HG03095 (cell line): ENCODE results near the gene GAD1.
A peak's percentile ranks its signal among the peaks of the same experiment; 100 is the strongest.

Source experiments
- ATAC-seq: cut with Tn5 transposase; IDR thresholded peaks from one replicate; pipeline ENCODE4 v1.9.1; 2021; ENCODE audit warnings: moderate library complexity; ENCODE audit not compliant: unreplicated experiment

GAD1 gene

DNA sequence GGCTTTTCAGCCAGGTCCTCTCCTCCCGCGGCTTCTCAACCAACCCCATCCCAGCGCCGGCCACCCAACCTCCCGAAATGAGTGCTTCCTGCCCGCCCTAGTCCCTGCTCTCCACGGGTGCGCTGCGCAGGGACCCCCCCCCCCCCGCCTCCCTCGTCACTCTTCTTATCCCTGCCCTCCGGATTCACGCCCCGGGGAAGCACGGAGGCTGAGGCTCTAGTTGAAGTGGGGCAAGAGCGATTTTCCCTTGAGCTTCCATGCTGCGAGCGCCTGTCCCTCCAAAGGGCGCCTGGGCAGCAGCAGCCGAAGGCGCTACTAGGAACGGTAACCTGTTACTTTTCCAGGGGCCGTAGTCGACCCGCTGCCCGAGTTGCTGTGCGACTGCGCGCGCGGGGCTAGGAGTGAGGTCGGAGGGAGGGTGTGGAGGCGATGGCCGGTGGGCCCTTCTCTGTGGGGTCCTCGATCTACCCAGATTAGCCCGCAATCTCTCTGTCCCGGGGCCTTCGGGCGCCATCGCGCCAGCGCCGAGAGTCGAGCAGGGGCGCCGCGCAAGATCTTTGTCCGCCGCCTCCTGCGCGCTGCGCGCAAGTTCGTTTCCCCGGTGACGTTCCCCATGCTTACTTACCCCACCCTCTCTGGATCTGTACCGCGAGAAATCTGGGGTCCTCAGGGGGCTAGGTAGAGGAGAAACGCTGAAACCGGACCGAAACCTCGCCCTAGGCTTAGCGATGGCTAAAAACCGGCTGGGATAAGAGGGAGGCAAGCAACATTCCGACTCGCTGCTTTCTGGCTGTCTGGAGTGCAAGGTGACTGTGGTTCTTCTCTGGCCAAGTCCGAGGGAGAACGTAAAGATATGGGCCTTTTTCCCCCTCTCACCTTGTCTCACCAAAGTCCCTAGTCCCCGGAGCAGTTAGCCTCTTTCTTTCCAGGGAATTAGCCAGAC, 677 bp downstream of the GAD1 start:
- ATAC-seq: no peak

DNA sequence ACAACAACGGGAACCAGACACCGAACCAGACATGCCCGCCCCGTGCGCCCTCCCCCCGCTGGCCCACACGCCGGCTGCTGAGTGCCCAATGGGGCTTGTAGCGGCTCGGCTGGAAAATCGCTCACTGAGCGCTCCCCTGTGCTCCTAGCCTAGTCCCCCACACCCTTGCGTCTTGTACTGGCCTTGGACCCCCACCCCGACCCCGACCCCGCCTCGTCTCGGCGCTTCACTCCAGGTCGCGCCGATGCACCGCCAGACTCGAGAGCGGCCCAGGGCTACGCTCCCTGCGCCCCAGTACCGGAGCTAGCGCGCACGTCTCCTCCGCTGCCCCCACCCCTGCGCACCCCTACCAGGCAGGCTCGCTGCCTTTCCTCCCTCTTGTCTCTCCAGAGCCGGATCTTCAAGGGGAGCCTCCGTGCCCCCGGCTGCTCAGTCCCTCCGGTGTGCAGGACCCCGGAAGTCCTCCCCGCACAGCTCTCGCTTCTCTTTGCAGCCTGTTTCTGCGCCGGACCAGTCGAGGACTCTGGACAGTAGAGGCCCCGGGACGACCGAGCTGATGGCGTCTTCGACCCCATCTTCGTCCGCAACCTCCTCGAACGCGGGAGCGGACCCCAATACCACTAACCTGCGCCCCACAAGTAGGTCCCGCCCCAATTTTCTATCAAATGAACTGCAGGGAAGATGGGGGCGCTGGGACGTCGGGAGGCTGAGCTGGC, 1.5 kb downstream of the GAD1 start:
- ATAC-seq: no peak

DNA sequence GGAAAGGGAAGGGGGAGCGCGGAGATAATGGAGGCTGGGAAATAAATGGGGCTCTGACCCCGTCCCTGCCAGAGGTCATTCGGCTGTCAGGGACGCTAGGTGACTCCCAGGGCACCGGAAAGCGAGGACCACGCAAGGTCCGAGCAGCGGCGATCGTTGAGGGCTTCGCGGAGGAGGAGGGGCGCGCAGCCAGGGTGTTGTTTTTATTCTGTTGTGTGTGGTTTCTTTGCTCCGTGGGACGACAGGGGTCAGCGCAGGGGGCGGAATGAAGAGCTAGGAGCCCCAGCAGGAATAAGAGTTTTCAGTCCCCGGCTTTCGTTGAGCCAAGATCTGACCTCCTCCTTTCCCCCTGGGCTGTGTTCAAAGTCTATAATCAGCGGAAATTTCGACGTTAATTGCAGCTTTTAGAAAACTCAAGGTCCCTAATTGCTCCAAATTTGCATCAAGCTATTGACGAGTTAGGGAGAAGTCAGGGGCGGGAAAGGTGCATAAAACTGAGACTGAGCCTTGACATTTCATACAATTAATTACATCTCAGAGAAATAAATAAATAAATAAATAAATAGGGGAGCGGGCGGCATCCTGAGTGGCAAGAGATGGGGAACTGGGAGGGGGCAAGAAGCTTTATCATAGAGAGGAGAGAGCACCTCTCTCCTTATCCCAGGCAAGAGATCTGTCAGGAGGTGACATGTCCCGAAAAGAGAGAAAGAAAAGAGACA, 2.2 kb downstream of the GAD1 start:
- no peak for ATAC-seq

DNA sequence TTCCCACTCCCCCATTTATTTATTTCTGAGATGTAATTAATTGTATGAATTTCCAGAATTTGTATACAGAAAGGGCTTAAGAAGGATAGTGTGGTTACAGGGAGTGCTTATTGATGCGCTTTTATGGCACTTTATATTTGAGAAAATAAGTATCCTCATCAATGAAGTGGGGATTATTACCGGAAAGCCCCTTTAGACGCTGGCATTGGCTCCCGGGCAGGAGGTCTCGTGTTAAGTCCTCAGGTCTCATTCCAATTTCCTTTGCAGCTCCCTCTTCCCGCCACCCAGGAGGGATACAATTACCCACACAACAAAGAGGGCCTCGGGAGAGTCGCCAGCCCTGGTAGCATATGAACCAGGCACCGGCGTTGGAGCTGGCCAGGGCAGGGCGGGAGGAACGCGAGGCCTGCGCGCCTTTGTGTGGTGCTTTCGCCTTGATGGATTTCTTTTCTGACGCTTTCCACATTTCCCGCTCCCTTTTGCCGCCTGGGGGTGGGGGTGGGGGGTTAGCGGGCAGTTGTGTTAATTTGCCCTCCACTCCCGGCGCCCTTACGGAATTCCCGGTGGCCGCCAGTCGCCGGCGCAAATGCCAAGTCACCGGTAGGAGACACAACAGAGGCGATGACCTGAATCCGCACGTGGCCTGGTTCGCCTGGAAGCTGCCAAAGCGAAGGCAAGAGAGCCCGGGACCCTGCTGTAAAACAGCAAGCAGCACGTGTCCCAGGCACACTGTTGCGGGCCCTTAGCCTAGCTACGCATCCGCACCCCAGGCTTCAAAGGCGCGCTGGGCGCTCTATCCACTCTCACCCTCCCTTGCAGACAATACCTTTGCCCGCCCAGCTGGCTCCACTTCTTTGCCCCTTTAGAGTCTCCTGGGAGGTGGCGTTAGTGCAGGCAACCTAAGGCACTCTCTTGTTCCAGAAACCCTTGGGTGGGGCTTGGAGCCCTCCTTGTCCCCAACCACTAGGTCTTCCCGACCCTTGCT, 3.3 kb downstream of the GAD1 start:
- no peak for ATAC-seq

DNA sequence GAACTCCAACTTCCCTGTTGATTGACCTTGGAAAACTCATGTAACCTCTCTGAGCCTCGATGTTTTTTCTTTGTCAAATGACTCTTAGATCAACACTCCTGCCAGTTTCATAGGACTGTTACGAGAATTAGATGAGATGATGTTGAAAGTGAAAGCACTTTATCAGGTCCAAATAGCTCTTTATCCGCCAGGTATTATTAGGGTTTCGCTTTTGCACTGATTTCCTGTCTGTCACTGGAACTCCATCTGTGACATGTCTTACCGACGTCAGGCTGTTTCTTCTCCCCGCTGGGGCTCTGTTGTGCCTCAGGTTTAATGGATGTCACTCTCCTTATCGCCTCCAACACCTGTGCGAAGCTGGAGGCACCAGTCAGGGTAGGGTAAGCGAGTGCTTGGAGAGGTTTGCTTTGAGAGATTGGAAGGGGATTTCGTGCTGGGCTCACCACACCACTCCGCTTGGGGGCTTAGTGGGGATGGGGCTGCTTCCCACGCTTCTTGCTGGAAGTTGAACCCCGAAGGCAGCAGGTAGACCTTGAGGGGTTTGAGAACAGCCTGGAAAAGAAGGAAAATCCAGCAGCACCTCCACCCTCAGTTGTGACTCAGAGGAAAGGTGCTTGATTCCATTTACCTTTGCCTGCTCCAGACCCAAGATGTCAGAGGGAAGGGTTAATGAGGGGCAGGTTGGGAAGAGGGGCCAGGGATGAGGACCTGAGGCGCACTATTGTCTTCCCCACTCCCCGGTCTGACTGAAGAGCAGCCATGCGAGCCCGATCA, 4.3 kb downstream of the GAD1 start:
- peak; percentile 49 for ATAC-seq

DNA sequence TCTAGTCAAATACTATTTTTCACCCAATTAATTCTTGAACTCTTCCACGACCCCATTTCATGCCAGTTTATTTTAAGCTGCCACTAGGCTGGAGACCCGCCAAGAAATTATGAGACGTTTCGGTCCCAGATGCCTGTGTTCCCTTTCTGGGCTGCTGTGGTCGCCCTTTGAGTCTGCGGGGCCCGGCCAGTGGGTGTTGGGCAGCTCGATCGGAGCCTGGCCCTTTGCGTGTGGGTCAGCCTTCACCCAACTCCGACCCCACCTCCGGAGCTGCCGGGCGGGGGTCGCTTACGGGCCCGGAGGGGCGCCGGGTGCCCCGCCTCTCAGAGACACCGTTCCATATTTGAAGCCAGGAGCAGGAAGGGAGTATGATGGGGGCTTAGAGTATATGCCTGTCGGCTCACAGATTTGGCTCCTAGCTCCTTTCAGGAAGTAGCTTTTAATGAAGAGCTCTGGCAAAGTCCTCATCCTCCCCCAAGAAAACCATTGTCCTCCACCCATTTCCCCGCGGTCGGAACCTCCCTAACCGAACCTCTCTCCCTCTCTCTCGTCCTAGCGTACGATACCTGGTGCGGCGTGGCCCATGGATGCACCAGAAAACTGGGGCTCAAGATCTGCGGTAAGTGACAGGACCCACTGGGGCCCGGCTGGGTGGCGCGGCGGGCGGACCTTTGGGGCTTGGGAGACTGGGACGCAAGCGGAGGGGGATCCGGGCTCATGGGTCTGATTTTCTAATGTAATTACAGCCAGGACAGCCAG, 5.0 kb downstream of the GAD1 start:
- ATAC-seq: no peak

DNA sequence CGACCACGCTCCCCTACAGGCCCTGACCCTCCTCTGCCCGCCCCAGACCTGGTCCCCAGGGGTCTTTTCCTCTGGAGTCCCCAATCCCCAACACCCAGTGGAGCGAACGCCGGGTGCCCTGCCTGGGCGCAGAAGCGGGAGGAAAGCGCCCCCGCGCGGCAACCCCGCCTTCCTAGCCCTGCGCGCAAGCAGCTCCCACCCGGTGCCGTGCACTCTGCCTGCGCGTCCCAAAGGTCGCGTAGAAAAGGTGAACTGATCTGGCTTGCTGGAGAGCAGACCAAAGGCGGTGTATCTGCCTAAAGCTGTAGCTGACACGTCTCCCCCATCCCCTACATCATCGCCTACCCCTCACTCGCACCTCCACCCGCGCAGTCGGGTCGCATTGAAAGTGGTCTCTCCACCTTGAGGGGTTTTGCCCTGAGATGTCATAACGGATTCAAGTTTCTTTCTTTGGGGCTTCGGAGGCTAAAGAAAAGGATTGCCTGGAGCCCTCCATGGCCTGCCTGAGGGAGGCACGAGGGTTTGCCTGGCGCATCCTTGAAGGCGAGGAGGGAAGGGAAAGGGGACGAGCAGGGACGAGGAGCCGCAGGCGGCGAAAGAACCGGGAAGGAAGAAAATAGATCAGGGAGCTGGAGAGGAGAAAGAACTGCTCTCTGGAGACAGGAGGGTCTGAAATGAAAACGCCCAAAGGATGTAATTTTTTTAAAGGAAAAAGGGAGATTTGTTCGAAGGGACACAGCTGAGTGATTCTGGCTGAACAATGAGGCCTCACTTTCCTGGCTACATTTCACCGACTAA, 5.8 kb downstream of the GAD1 start:
- ATAC-seq: no peak

DNA sequence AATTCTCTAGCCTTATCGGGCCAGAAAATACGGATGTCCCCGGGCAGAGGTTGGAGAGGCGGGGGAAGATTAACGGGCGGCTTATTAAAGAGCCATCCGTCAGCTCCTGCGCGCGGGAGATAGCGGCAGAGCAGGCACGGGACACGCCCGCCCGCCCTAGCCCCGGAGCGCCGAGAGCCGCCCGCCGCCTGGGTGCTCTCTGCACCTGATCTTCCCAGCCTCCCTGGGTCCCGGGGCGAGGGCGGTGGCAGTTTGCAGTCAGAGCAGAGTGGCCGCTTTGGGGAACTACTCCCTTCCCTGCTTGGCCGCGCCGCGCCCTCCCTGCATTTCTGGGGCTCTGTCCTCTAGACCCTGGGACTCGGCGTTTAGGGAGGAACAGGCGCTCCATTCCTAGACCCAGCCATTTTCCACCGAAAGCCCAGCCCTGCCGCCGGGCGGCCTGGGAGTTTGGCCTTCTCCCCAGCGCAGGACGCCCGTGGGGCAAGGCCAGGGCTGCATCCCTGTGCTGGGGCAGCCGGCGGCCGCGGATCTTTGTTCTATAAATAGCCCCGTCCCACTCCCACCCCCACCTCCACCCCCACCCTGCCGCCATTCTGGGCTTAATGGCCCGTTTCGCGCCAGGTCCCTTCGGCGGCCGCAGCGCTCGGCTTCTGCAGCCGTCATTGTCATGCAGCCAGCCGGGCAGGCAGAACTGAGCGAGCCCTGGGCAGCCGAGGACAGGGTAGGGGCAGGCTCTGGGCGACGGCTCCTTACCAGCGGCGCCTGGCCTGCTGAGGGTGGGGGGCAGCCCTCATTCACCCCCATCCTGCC, 6.6 kb downstream of the GAD1 start:
- ATAC-seq: no peak

DNA sequence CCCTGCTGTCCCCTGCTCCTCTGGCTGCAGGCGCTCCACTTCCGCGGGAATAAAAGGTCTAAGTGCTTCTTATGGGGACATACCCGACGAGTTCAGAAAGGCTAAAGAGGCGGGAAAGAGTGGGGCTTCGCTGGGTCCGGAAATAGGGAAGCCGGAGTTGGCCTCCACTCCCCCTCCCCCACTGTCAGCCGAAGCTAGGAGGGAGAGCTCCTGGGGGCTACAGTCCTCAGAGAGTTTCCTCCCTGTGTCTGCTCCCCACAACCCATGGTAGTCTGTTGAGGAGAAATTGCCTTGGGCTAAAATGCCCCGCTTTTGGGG, 7.2 kb downstream of the GAD1 start:
- ATAC-seq: no peak

DNA sequence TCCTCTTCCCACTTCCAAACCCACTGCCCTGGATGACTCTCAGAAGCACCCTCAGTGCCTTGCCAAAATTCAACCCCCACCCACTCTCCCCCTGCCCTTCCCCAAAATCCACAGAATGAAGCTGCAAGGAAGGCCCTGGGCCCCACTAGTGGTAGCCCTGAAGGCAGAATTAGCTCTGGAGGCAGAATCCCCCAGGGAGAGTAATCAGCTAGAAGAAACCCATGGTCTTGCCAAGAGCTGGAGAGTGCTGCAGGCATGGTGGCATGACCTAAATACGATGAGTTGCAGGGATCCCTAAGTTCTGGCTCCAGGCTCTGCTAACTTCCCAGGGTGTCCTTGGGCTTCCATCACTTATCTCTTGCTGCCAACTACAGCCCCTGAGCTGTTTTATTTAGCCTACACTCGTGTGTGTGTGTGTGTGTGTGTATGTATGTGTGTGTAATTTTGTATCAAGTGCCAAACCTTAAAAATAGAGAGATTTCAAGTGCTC, 7.9 kb downstream of the GAD1 start:
- no peak for ATAC-seq

DNA sequence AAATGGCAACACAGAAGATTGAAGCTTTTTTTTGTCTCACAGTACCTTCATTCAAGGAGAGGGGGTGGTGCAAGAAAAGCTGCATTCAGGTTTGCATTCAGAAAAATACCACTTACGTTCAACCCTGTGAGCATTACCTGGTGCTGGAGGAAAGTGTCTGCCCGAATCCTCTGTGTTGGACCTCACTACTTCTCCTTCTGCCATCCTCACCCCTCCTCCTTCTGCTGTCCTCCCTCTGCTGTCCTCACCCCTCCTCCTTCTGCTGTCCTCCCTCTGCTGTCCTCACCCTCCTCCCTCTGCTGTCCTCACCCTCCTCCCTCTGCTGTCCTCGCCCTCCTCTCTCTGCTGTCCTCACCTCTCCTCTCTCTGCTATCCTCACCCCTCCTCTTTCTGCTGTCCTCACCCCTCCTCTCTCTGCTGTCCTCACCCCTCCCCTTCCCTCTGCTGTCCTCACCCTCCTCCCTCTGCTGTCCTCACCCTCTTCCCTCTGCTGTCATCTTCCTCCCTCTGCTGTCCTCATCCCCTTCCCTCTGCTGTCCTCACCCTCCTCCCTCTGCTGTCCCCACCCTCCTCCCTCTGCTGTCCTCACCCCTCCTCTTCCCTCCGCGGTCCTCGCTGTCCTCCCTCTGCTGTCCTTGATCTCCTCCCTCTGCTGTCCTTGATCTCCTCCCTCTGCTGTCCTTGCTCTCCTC, 11.3 kb downstream of the GAD1 start:
- no peak for ATAC-seq

DNA sequence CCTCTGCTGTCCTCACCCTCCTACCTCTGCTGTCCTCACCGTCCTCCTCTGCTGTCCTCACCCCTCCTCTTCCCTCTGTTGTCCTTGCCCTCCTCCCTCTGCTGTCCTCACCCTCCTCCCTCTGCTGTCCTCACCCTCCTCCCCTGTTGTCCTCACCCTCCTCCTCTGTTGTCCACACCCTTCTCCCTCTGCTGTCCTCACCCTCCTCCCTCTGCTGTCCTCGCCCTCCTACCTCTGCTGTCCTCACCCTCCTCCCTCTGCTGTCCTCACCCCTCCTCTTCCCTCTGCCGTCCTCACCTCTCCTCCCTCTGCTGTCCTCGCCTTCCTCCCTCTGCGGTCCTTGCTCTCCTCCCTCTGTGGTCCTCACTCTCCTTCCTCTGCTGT, 11.8 kb downstream of the GAD1 start:
- ATAC-seq: no peak

DNA sequence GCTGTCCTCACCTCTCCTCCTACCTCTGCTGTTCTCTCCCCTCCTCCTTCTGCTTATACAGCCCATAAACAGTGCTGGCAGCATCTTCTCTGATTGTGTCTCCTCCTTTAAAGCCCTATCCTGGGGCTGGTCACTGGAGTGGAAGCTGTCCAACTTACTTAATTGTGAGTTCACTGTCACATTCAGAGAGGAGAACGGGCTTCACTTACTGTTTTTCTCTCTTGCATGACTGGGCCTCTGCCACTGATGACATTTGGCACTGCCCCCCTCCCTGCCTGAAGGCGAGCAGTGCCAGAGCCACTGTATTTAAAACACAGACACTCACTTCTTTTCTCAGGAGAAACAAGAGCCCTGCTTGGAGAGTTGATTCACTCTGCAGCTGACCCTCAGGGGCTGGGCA, 12.3 kb downstream of the GAD1 start:
- ATAC-seq: no peak

DNA sequence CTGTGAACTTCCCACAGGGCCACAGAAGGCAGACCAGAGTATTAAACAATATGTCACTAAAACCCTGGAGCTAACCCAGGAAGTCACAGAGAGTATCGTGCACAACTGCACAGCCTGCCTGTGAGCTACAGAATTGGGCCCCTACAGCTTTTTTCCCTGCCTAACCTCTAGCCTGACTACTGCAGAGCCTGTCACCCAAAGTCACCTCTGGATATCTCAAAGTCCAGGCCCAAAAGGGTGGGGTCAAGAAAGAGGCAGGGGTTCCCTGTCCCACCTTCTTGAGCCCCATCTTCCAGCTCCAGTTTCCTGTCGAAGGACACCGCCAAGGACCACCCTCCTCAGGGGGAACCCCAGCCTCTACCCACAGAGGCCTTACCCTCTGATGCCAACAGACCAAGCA, 13.5 kb downstream of the GAD1 start:
- no peak for ATAC-seq

DNA sequence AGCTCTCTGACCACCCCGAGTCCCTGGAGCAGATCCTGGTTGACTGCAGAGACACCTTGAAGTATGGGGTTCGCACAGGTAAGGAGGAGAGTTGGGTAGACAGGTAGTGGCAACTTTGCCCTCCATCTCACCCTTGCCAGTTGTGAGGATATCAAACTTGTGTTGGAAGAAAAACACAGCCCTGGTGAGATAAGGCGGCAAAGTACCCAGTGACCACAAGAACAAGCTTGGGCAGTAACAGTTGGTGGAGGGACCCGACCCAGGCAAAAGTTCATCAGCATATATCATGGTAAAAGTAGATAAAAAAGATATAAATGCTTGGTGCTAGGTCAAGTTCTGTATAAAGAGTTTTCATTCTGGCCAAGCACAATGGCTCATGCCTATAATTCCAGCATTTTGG, 14.4 kb downstream of the GAD1 start:
- no peak for ATAC-seq

DNA sequence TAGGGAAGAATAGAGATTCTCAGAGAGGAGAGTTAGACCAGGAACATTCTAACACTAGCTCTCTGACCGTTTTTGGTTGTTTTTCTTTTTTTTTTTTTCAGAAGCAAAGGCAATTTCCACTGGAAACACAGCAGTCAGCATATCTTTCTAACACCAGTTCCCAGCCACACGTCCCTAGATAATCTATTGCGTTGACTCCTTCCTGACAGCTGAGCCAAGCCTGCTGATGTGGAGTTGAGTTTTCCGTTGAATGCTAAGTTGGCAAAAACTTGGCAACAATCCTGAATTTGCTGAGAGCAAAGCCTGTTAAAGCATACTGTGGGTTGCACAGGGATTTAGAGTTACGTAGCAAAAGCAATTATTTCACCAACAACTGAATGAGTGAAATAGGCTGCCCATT, 19.3 kb downstream of the GAD1 start:
- no peak for ATAC-seq

DNA sequence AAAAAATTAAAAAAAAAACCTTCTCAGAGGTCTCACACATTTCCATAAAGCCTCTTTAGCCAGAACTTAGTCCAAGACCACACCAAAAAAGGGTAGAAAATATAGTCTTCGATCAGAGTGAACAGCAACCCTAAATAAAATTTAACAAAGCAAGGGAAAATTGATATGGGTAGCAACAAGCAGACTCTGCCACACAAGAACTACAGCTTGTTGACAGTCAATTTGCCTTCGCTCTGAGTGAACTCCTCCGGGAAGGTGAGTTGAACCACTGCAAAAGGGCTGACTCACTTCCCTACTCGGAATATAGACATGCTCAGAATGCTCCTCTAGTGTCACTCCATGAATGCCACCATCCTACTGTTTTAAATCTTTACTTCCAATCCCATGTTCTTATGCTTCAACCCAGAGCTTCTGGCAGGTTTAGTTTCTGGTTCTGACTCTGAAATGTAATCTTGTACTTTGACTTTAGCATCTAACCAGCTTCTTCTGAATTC, 24.1 kb downstream of the GAD1 start:
- no peak for ATAC-seq
